ENCODE results near the gene CACNA2D3.

The CACNA2D3 gene

GRCh38 chr3:54719914-54720313 lies 597.6 kb downstream of the CACNA2D3 start:
- DNase-seq (ENCODE audit: insufficient read length, low spot score) (no peak), FAIRE-seq (no peak)
- TF ChIP-seq CTCF (IDR thresholded peaks at IDR 0.05; ENCODE audit: insufficient read depth, missing control alignments) = no peak

- no peak for TF ChIP-seq CTCF (IDR thresholded peaks at IDR 0.05; ENCODE audit: insufficient read depth, missing control alignments)
- FAIRE-seq = peak; percentile 61
Measured at GRCh38 chr3:54720604-54721003, 598.3 kb downstream of the CACNA2D3 start.

GRCh38 chr3:54731732-54732445 lies 609.5 kb downstream of the CACNA2D3 start:
- no peak for FAIRE-seq
- TF ChIP-seq CTCF (IDR thresholded peaks at IDR 0.05; ENCODE audit: insufficient read depth, missing control alignments) = no peak
- DNase-seq (ENCODE audit: insufficient read length, low spot score) = no peak

More at GRCh38 chr3:54720604-54721003, 598.3 kb downstream of the CACNA2D3 start:
- no peak for DNase-seq (ENCODE audit: insufficient read length, low spot score)

GRCh38 chr3:54733106-54734006 lies 611.0 kb downstream of the CACNA2D3 start:
- TF ChIP-seq CTCF (IDR thresholded peaks at IDR 0.05; ENCODE audit: insufficient read depth, missing control alignments) = no peak
- FAIRE-seq (peak; percentile 82), DNase-seq (ENCODE audit: insufficient read length, low spot score) (no peak)

- TF ChIP-seq CTCF (IDR thresholded peaks at IDR 0.05; ENCODE audit: insufficient read depth, missing control alignments) = no peak
- FAIRE-seq (no peak), DNase-seq (ENCODE audit: insufficient read length, low spot score) (no peak)
Measured at GRCh38 chr3:54736459-54736858, 614.1 kb downstream of the CACNA2D3 start.

GRCh38 chr3:54743755-54744154 lies 621.4 kb downstream of the CACNA2D3 start:
- no peak for TF ChIP-seq CTCF (IDR thresholded peaks at IDR 0.05; ENCODE audit: insufficient read depth, missing control alignments)
- no peak for FAIRE-seq
- DNase-seq (ENCODE audit: insufficient read length, low spot score) = no peak

All from D721Med (cell line).